ENCODE data around the gene SBF2. TPM values are rescaled to one million over a fixed set of nuclear protein-coding genes. Genes with fewer than 3 reads are reported as not detected.

Gene SBF2
- total and polyA plus RNA-seq, 9 of the 15 experiments (the other 6 are each of a cell fraction or from before 2014, with no cell fraction given) = 0.80 to 9.5 (median 5.0) TPM

GRCh38 chr11:9858822-9859221, 435.2 kb downstream of the SBF2 start (continued):
- TF ChIP-seq, protein P1, sequence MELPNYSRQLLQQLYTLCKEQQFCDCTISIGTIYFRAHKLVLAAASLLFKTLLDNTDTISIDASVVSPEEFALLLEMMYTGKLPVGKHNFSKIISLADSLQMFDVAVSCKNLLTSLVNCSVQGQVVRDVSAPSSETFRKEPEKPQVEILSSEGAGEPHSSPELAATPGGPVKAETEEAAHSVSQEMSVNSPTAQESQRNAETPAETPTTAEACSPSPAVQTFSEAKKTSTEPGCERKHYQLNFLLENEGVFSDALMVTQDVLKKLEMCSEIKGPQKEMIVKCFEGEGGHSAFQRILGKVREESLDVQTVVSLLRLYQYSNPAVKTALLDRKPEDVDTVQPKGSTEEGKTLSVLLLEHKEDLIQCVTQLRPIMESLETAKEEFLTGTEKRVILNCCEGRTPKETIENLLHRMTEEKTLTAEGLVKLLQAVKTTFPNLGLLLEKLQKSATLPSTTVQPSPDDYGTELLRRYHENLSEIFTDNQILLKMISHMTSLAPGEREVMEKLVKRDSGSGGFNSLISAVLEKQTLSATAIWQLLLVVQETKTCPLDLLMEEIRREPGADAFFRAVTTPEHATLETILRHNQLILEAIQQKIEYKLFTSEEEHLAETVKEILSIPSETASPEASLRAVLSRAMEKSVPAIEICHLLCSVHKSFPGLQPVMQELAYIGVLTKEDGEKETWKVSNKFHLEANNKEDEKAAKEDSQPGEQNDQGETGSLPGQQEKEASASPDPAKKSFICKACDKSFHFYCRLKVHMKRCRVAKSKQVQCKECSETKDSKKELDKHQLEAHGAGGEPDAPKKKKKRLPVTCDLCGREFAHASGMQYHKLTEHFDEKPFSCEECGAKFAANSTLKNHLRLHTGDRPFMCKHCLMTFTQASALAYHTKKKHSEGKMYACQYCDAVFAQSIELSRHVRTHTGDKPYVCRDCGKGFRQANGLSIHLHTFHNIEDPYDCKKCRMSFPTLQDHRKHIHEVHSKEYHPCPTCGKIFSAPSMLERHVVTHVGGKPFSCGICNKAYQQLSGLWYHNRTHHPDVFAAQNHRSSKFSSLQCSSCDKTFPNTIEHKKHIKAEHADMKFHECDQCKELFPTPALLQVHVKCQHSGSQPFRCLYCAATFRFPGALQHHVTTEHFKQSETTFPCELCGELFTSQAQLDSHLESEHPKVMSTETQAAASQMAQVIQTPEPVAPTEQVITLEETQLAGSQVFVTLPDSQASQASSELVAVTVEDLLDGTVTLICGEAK (IDR thresholded peaks at IDR 0.05) = no peak
- TF ChIP-seq, protein P1 (CRISPR knock-in tag; IDR thresholded peaks at IDR 0.05) = no peak
- TF ChIP-seq ZNF12 (CRISPR knock-in tag; IDR thresholded peaks at IDR 0.05) (no peak), TAF15 (IDR thresholded peaks at IDR 0.05; ENCODE audit: low read depth, low read length) (no peak), SRF (CRISPR knock-in tag; IDR thresholded peaks at IDR 0.05) (peak in 1 of 2 experiments; percentile 61; a peak in 1 of 4 replicates)
